Osteoblast (primary cell): ENCODE results near the gene WNT1. TPM values are rescaled to one million over a fixed set of nuclear protein-coding genes. Genes with fewer than 3 reads are reported as not detected.

Experiments
- DNase-seq: peaks from one replicate; pipeline ENCODE4 v3.0.0; 2011; ENCODE audit warnings: low spot score, mixed read lengths; ENCODE audit not compliant: insufficient read length; ENCODE audit errors: missing footprints
- H2AFZ ChIP-seq: 2 replicates; pipeline ENCODE4 v1.6.0; 2011; ENCODE audit warnings: mild to moderate bottlenecking, low read length
- H3K27ac ChIP-seq: 2 replicates; pipeline ENCODE4 v1.5.1; 2011; ENCODE audit warnings: mild to moderate bottlenecking, low read depth, low read length, moderate library complexity
- H3K27me3 ChIP-seq: 2 replicates; pipeline ENCODE4 v1.6.0; 2012; ENCODE audit warnings: mild to moderate bottlenecking, control low read depth, inconsistent platforms, low read length, moderate library complexity; ENCODE audit not compliant: insufficient read depth
- H3K36me3 ChIP-seq: 2 replicates; pipeline ENCODE4 v1.5.1; 2011; ENCODE audit warnings: mild to moderate bottlenecking, low read length, control low read depth, moderate library complexity; ENCODE audit not compliant: insufficient read depth
- H3K4me1 ChIP-seq: 2 replicates; pipeline ENCODE4 v1.5.1; 2011; ENCODE audit warnings: mild to moderate bottlenecking, low read length, control low read depth, moderate library complexity; ENCODE audit not compliant: insufficient read depth
- H3K4me2 ChIP-seq: 2 replicates; pipeline ENCODE4 v1.6.0; 2011; ENCODE audit warnings: mild to moderate bottlenecking, low read length; ENCODE audit not compliant: insufficient read depth
- H3K4me3 ChIP-seq: fragments of 200-600 bp; sonication (generic); 3 replicates; pipeline ENCODE4 v1.5.1; 2012; ENCODE audit warnings: mild to moderate bottlenecking, low read length, inconsistent platforms; ENCODE audit not compliant: insufficient read depth
- H3K79me2 ChIP-seq: 2 replicates; pipeline ENCODE4 v1.6.0; 2012; ENCODE audit warnings: mild to moderate bottlenecking, low read length, control low read depth, inconsistent platforms; ENCODE audit not compliant: insufficient read depth
- H3K9me3 ChIP-seq: 2 replicates; pipeline ENCODE4 v1.5.1; 2011; ENCODE audit warnings: low read depth, low read length, control low read depth
- H4K20me1 ChIP-seq: 2 replicates; pipeline ENCODE4 v1.6.0; 2012; ENCODE audit warnings: mild to moderate bottlenecking, low read length, control low read depth; ENCODE audit not compliant: insufficient read depth
- total RNA-seq: library from RNA; depleted of rRNA; stranded (reverse); fragments of >200 nt; gene quantifications from 2 replicates; pipeline ENCODE4 v1.2.3, GENCODE V29; 2012
- TF ChIP-seq, protein P1 (sequence below): IDR thresholded peaks from 2 replicates; pipeline ENCODE4 v1.5.1; 2011; ENCODE audit warnings: mild to moderate bottlenecking, low read depth, low read length, moderate library complexity; ENCODE audit errors: extremely low read depth

The WNT1 gene
- total RNA-seq, 1 donor, result not detected

DNA sequence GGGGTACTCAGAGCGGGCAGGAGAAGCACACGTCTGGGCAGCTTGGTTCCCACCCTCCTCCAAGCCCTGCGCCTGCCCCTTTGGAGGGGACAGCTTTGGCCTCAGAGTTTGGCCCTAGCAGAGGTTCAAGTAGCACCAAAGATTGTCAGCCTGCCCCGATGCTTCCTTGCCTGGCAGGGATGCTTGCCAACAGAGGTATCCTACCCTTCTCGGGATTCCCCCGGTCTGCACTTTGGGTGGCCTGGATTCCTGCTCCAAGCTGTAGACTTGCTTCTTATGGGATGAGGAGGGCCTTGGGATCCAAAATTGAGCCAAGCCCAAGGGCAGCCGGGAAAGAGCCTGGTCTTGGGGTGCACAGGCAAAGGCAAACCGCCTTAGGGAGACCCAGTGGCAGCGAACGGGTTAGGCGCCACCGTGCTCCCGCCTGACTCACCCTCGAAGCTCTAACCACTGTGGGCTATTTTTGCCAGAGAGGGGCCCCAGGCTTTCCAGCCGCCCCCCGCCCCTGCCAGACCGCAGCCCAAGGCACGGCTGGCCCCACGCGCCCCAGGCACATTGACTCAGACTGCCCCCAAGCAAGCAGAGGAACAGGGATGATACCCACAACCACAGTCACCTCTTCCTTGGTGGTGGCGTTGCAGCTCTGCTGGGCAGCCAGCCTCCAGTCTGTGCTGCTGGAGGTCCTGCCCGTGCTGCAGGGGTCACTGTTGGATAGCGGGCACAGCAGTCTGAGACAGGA is 5.7 kb upstream of the WNT1 start:
- Histone ChIP-seq H3K4me3 (no peak overlapping the region), H3K4me2 (peak overlapping the region; percentile 73), H3K27ac (no peak overlapping the region), H2AFZ (peak overlapping the region; percentile 10), H3K27me3 (peaks cover 34% of the 10 kb centered on the region), H3K9me3 (no peaks in the 10 kb centered on the region), H3K79me2 (no peaks in the 10 kb centered on the region), H4K20me1 (peaks cover 4% of the 10 kb centered on the region), H3K36me3 (no peaks in the 10 kb centered on the region), H3K4me1 (peaks cover 42% of the 10 kb centered on the region)
- TF ChIP-seq, protein P1, sequence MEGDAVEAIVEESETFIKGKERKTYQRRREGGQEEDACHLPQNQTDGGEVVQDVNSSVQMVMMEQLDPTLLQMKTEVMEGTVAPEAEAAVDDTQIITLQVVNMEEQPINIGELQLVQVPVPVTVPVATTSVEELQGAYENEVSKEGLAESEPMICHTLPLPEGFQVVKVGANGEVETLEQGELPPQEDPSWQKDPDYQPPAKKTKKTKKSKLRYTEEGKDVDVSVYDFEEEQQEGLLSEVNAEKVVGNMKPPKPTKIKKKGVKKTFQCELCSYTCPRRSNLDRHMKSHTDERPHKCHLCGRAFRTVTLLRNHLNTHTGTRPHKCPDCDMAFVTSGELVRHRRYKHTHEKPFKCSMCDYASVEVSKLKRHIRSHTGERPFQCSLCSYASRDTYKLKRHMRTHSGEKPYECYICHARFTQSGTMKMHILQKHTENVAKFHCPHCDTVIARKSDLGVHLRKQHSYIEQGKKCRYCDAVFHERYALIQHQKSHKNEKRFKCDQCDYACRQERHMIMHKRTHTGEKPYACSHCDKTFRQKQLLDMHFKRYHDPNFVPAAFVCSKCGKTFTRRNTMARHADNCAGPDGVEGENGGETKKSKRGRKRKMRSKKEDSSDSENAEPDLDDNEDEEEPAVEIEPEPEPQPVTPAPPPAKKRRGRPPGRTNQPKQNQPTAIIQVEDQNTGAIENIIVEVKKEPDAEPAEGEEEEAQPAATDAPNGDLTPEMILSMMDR, result no peak
- DNase-seq, result peak; percentile 90

DNA sequence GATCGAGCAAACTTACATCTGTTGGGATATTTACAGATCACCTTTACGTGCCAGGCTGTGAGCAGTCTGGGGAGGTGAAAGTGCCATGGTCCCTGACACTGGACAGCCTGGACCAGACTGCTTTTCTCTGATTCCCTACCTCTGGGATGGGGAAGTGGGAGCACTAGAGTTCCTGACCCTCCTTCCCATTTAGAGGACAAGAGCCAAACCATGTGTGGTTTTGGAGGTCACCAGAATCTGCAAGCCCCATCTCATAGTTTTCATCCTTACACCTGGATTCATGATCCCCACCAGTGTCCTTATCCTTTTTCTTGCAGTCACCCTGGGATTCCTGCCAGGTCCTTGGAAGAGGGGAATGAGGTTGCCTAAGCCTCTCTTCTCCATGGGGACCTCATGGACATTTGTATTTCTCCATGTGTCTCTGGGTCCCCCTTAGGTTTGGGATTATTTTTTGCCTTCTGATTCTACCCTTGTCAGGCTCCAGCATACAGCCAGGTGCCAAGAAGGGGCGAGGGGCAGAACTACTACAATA is 5.1 kb upstream of the WNT1 start:
- Histone ChIP-seq H3K36me3 (no peaks in the 10 kb centered on the region), H3K4me2 (peak overlapping the region; percentile 64), H3K9me3 (no peaks in the 10 kb centered on the region), H2AFZ (no peak overlapping the region), H3K79me2 (no peaks in the 10 kb centered on the region), H3K27ac (no peak overlapping the region), H4K20me1 (peaks cover 4% of the 10 kb centered on the region), H3K4me1 (peaks cover 47% of the 10 kb centered on the region), H3K4me3 (no peak overlapping the region), H3K27me3 (peaks cover 34% of the 10 kb centered on the region)
- TF ChIP-seq, protein P1, result no peak
- peak; percentile 79 for DNase-seq

DNA sequence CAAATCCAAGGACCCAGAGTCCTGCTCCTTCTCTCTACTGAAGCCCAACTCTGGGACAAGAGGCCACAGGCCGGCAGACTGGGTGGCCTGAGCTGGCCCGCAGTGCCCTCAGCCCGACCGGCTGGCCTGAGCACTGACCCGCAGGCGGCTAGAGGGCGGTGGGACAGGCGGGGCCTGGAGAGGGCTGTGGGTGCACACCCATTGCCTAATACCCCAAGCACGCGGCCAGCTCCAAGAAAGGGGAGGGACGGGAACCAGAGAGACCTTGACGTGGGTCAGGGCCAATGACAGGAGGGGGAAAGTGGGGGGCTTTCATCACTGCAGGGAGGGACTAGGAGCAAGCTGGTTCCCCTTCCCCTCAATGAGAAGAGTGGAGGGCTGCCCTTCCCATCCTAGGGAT is 4.6 kb upstream of the WNT1 start:
- H2AFZ ChIP-seq, result no peak overlapping the region
- TF ChIP-seq, protein P1, result no peak
- no peaks in the 10 kb centered on the region for H3K36me3 ChIP-seq
- H3K4me3 ChIP-seq, result no peak overlapping the region
- peak overlapping the region; percentile 7 for H3K27ac ChIP-seq
- no peaks in the 10 kb centered on the region for H3K79me2 ChIP-seq
- DNase-seq, result peak; percentile 96
- peaks cover 39% of the 10 kb centered on the region for H3K27me3 ChIP-seq
- H4K20me1 ChIP-seq, result peaks cover 4% of the 10 kb centered on the region
- H3K4me2 ChIP-seq, result peak overlapping the region; percentile 64
- no peaks in the 10 kb centered on the region for H3K9me3 ChIP-seq
- peaks cover 50% of the 10 kb centered on the region for H3K4me1 ChIP-seq

DNA sequence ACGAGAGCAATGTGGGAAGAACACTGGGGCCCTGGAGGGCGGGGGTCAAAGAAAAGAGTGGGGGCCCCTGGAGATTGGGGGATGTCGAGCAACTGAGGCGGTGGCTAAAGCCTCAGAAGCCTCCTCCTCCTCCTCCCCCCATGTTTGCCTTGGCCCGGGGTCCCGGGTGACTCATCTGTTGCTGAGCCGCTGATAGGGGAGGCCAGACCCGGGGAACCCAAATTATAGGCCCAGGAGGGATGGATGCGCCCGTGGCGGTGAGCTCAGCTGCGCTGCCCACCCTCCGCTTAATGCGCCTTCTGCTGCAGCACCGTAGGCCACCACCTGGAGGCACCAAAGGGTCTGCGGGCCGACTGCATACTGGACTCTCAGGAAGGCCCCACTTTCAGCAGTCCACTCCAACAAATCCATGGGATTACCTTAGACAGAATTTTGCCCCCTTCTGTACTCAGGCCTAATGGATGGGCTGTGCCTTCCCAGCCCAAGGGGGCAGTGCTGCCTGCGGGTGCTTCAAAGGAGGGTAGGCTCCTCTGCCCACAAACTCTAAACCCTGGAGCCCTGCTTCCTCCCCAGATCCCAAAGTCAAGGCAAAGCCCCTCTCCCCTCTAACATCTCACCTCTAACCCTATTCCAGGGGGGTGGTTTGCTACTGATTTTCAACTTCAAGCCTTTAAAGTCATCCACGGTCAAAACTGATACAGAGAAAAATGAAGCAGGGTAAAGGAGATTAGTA is 4.0 kb upstream of the WNT1 start:
- Histone ChIP-seq H3K4me2 (peak overlapping the region; percentile 64), H3K36me3 (no peaks in the 10 kb centered on the region), H2AFZ (peak overlapping the region; percentile 71), H3K4me1 (peaks cover 52% of the 10 kb centered on the region), H3K27me3 (peaks cover 39% of the 10 kb centered on the region), H3K79me2 (no peaks in the 10 kb centered on the region), H4K20me1 (peaks cover 4% of the 10 kb centered on the region), H3K4me3 (no peak overlapping the region), H3K9me3 (no peaks in the 10 kb centered on the region), H3K27ac (peak overlapping the region; percentile 7)
- peak; percentile 98 for DNase-seq
- TF ChIP-seq, protein P1, result peak; percentile 77
